GM08714 (cell line): ENCODE results near the gene SLC13A2.

Experiments
- H3K4me3 ChIP-seq: fragments of 200-500 bp; sonication (Bioruptor generic); 2 replicates; pipeline ENCODE4 v1.5.1; 2014; ENCODE audit warnings: mild to moderate bottlenecking, low read length, inconsistent platforms
- ZNF274 ChIP-seq: IDR thresholded peaks from 2 replicates; pipeline ENCODE4 v1.6.1; 2012; ENCODE audit warnings: mild to moderate bottlenecking, low read depth, low read length

Gene SLC13A2

DNA sequence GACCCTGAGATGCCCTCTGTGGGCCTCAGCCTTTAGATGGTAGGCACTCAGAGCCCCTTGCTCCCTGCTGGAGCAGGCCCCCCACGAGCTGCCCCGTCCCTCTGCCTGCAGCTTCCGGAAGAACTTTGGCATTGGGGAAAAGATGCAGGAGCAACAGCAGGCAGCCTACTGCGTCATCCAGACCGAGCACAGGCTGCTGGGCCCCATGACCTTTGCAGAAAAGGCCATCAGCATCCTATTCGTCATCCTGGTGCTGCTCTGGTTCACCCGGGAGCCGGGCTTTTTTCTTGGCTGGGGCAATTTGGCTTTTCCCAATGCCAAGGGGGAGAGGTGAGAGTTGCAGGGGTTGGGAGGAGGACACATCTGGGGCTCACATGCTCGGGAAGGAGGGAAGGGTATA lies 20.0 kb downstream of the SLC13A2 start:
- no peak overlapping the region for H3K4me3 ChIP-seq
- no peak for TF ChIP-seq ZNF274

- no peak for TF ChIP-seq ZNF274
- H3K4me3 ChIP-seq: no peak overlapping the region
These were observed 21.2 kb downstream of the SLC13A2 start for GRCh38 chr17:28494445-28495188.

DNA sequence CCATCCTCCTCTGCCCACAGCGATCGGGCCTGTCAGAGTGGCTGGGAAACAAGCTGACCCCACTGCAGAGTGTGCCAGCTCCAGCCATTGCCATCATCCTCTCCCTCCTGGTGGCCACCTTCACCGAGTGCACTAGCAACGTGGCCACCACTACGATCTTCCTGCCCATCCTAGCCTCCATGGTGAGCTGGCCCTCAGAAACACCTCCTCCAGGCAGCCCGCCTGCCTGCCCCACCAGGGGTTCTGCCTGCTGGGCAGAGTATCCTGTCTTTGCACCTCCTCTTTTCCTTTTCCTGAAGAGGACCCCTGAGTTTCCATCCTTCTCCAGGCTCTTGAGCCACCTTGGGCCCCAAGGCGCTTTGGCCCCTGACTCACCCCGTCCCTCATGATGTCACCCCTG lies 22.2 kb downstream of the SLC13A2 start:
- no peak overlapping the region for H3K4me3 ChIP-seq
- TF ChIP-seq ZNF274: no peak

- no peak for TF ChIP-seq ZNF274
- no peak overlapping the region for H3K4me3 ChIP-seq
These were observed 24.5 kb downstream of the SLC13A2 start for GRCh38 chr17:28497931-28498330.

DNA sequence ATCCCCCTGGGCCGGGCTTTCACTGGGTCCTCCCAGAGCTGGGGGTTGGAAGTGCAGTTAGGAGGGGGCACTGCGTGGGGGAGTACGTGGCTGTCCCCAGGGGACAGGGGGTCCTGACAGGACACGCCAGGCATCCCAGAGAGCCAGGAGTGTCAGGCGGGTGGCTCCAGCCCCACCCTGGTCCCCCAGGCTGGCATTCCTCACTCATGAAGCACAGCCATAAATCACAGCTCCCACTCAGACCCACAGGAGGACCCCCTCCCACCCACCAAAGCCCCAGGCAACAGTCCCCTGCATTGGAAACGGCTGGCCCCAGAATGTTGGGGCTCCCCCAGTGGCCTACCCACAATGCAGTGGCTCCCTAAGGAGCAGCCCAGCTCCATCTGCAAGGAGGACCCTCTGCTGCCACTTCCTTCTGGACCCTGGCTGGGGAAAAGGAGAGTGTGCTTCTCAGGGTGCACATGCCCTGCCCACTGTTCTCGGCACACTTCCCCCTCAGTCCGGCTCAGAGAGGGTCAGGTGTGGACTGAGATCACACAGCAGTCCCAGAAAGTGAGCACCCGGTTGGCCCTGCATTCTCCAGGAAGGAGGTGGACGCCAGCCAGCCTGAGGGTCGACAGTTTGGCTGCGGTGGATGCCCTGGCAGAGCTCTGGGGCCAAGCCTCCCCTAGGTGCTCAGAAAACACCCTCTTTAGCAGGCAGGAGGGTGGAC lies 25.4 kb downstream of the SLC13A2 start:
- no peak for TF ChIP-seq ZNF274
- no peak overlapping the region for H3K4me3 ChIP-seq

DNA sequence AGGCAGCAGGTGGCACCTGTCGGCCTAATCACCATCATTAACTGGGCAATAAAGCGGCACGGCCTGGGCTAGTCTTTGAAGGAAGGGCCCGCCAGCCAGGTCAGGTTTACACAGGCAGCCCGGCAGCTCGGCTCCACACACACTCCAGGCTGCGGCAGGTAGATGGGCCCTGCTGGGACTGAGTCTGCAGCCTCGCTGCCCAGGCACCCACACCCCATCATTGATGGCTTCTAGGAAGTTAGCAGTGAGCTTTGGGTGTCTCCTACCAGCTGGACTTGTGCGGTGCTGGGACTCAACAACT lies 25.9 kb downstream of the SLC13A2 start:
- no peak overlapping the region for H3K4me3 ChIP-seq
- TF ChIP-seq ZNF274: no peak

GRCh38 chr17:28499684-28500357 lies 26.4 kb downstream of the SLC13A2 start:
- no peak for TF ChIP-seq ZNF274
- peak overlapping the region; percentile 36; the same call in 1 of the 2 replicates for H3K4me3 ChIP-seq

DNA sequence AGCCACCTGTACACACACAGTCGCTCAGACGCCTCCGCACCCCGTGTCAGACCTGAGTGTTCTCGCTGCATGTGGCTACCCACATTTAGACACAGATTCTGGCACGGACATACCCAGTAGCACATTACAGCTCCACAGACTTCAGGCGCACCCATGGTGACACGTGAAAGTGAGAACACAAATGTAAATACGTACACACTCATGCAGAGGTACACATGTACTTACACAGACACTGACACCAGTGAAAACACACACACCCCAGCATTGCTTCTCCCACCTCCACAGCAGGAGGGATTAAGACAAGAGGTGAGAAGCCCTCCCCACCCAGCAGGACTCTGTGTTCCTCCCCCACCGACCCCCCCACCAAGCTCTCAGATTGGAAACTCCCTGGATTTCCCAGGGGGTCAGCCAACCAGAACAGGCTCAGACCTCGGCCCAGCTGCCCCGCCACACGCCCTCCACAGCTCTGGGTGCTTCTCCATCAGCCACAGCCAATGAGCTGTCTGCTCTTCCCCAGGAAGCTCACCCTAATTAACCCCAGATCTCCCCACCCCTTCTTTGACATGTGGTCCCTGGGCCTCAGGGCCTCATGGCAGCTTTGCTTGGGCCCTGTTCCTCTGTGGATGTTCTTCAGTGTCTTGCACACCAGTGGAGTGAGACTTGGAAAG lies 27.4 kb downstream of the SLC13A2 start:
- TF ChIP-seq ZNF274: no peak
- H3K4me3 ChIP-seq: peak overlapping the region; percentile 36; the same call in 1 of the 2 replicates

- H3K4me3 ChIP-seq: no peak overlapping the region
- no peak for TF ChIP-seq ZNF274
These were observed 28.2 kb downstream of the SLC13A2 start for GRCh38 chr17:28501421-28502284.

- no peak for TF ChIP-seq ZNF274
- H3K4me3 ChIP-seq: no peak overlapping the region
These were observed 30.0 kb downstream of the SLC13A2 start for GRCh38 chr17:28503420-28503819.

DNA sequence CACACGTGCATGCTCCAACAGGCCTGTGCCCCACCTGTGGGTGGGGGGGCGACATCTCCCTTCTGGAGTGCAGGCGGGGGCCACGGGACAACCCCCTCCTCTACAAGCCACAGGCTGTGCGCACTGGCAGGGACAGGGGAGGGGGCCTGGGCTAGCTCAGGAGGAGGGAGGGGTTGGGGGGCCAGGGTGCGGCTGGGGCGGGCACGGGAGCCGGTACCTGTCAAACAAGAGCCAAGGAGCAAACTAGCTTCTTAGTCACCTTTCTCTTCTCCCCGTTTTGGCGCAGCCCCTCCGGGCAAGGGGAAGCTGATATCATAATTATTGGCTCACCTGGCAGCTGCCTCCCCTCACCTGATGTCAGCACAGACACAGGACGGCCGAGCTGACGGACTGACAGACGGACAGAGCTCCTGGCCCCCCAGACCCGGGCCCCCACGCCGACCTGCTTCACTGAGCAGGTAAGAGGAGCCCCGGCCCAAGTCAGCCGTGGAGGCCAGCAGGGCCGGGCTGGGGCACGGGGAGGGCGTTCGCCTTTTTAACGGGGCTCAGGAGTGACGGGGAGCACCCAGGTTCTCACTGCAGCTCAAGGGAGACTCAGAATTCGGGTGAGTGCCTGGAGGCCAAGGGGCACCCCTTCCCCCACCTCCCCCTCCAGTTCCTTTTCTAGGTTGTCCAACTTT lies 32.7 kb downstream of the SLC13A2 start, which contains the start of gene FOXN1:
Gene FOXN1 (plus strand): TSS at position 363 of the 680 bp plus-strand sequence. CDS start 17,622 bp downstream, outside the sequence.
- TF ChIP-seq ZNF274: no peak
- no peak within 1 kb of the TSS for H3K4me3 ChIP-seq

GRCh38 chr17:28506763-28507487 lies 33.5 kb downstream of the SLC13A2 start:
- H3K4me3 ChIP-seq: no peak overlapping the region
- TF ChIP-seq ZNF274: no peak
